ENCODE measurements around the gene C2CD2. TPM values are rescaled to one million over a fixed set of nuclear protein-coding genes. Genes with fewer than 3 reads are reported as not detected.

C2CD2 gene
- polyA plus RNA-seq, 1 of the 3 experiments (the other 2 are of a cell fraction) = 9.7 TPM

GRCh38 chr21:41979751-41980369 lies 26.0 kb upstream of the C2CD2 start:
- CTCF ChIA-PET = no interaction called here
- no peaks in the 10 kb centered on the region for H3F3A ChIP-seq (replicated peaks; ENCODE audit: insufficient read depth)
- no peaks in the 10 kb centered on the region; the same call in 1 of the 2 replicates for H3K9me3 ChIP-seq
- no peak for TF ChIP-seq TEAD4 (IDR thresholded peaks at IDR 0.05; ENCODE audit: borderline replicate concordance, insufficient read depth)
- no peak for TF ChIP-seq EP300 (IDR thresholded peaks at IDR 0.05; ENCODE audit: borderline replicate concordance in 1 of 2, low read depth in 1 of 2, low read length in 1 of 2)
- TF ChIP-seq FOSL2 (IDR thresholded peaks at IDR 0.05; ENCODE audit: borderline replicate concordance, low read depth) = no peak
- TF ChIP-seq, protein P1, sequence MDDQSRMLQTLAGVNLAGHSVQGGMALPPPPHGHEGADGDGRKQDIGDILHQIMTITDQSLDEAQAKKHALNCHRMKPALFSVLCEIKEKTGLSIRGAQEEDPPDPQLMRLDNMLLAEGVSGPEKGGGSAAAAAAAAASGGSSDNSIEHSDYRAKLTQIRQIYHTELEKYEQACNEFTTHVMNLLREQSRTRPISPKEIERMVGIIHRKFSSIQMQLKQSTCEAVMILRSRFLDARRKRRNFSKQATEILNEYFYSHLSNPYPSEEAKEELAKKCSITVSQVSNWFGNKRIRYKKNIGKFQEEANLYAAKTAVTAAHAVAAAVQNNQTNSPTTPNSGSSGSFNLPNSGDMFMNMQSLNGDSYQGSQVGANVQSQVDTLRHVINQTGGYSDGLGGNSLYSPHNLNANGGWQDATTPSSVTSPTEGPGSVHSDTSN (IDR thresholded peaks at IDR 0.05) = no peak
- no peak for TF ChIP-seq ELF1 (IDR thresholded peaks at IDR 0.05)
- no peak for TF ChIP-seq POLR2AphosphoS5 (IDR thresholded peaks at IDR 0.05; ENCODE audit: low read depth, low read length)
- TF ChIP-seq ZBTB33 (IDR thresholded peaks at IDR 0.05; ENCODE audit: borderline replicate concordance, low read depth) = no peak
- TF ChIP-seq TAF1 (IDR thresholded peaks at IDR 0.05; ENCODE audit: borderline replicate concordance, low read depth, low read length) = no peak
- TF ChIP-seq GATA2 (CRISPR knock-in tag; IDR thresholded peaks at IDR 0.05) = no peak
- TF ChIP-seq YY1 (IDR thresholded peaks at IDR 0.05; ENCODE audit: low read depth) = no peak
- no peak overlapping the region for H3K9ac ChIP-seq
- no peak overlapping the region for H3K4me3 ChIP-seq (ENCODE audit: low read depth in 2 of 2, low read length in 1 of 2)
- H4K20me1 ChIP-seq (ENCODE audit: insufficient read depth) = no peaks in the 10 kb centered on the region
- POLR2A ChIA-PET = no interaction called here
- H3K9me2 ChIP-seq = no peaks in the 10 kb centered on the region
- H3K27me3 ChIP-seq (ENCODE audit: insufficient read depth) = no peaks in the 10 kb centered on the region
- no peak for DNase-seq
- H3K36me3 ChIP-seq (replicated peaks in 1 of 2; ENCODE audit: control insufficient read depth in 1 of 2, insufficient read depth in 2 of 2, low read length in 1 of 2) = no peaks in the 10 kb centered on the region
- H3K79me2 ChIP-seq (ENCODE audit: insufficient read depth) = no peaks in the 10 kb centered on the region
- no peak overlapping the region for H2AFZ ChIP-seq (ENCODE audit: low read depth)
- H3K4me2 ChIP-seq = no peak overlapping the region
- 36% methylated on average over 6 of the region's 7 CpGs for WGBS (ENCODE audit: low lambda C conversion rate)
- H3K27ac ChIP-seq (ENCODE audit: low read depth in 2 of 2, low read length in 1 of 2) = no peak overlapping the region
- no peaks in the 10 kb centered on the region for H3K4me1 ChIP-seq (ENCODE audit: control insufficient read depth in 1 of 2, insufficient read depth in 2 of 2, low read depth in 1 of 2, low read length in 1 of 2)

DNA sequence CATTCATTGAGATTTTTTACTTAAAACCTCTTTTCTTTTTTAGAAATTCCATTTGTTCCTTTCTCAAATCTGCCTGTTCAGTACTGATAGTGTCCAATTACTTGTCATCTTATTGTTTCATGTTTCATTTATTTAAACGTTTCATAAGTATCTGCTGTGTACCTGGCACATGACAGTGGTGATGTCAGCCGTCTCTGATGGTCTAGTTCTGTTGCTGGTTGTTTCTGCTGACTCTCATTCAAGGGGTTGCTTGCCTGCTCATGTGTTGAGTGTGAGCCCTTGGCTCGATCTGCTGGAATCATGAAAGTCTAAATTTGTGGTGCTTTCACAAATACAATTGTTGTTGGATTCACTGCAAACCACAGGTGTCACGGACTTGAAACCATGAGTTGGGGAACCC lies 25.5 kb upstream of the C2CD2 start:
- no peak for DNase-seq
- no peak overlapping the region for H3K9ac ChIP-seq
- CTCF ChIA-PET = no interaction called here
- no peaks in the 10 kb centered on the region for H3K4me1 ChIP-seq (ENCODE audit: control insufficient read depth in 1 of 2, insufficient read depth in 2 of 2, low read depth in 1 of 2, low read length in 1 of 2)
- no peaks in the 10 kb centered on the region for H3K27me3 ChIP-seq (ENCODE audit: insufficient read depth)
- POLR2A ChIA-PET = no interaction called here
- no peaks in the 10 kb centered on the region for H3K79me2 ChIP-seq (ENCODE audit: insufficient read depth)
- H3F3A ChIP-seq (replicated peaks; ENCODE audit: insufficient read depth) = no peaks in the 10 kb centered on the region
- no peaks in the 10 kb centered on the region; the same call in 1 of the 2 replicates for H3K9me3 ChIP-seq
- no peaks in the 10 kb centered on the region for H3K36me3 ChIP-seq (replicated peaks in 1 of 2; ENCODE audit: control insufficient read depth in 1 of 2, insufficient read depth in 2 of 2, low read length in 1 of 2)
- H3K27ac ChIP-seq (ENCODE audit: low read depth in 2 of 2, low read length in 1 of 2) = no peak overlapping the region
- 33% methylated on average over 4 of the region's 4 CpGs for WGBS (ENCODE audit: low lambda C conversion rate)
- H3K4me2 ChIP-seq = no peak overlapping the region
- H2AFZ ChIP-seq (ENCODE audit: low read depth) = no peak overlapping the region
- no peak overlapping the region for H3K4me3 ChIP-seq (ENCODE audit: low read depth in 2 of 2, low read length in 1 of 2)
- H3K9me2 ChIP-seq = no peaks in the 10 kb centered on the region
- H4K20me1 ChIP-seq (ENCODE audit: insufficient read depth) = no peaks in the 10 kb centered on the region
- no peak for TF ChIP-seq REST (IDR thresholded peaks at IDR 0.05; ENCODE audit: low read depth, low read length)
- no peak for TF ChIP-seq EP300 (IDR thresholded peaks at IDR 0.05; ENCODE audit: borderline replicate concordance in 1 of 2, low read depth in 1 of 2, low read length in 1 of 2)
- no peak for TF ChIP-seq USF2 (IDR thresholded peaks at IDR 0.05; ENCODE audit: borderline replicate concordance, low read depth, low read length)
- no peak for TF ChIP-seq FOXM1 (IDR thresholded peaks at IDR 0.05; ENCODE audit: low read depth)
- no peak for TF ChIP-seq GABPA (IDR thresholded peaks at IDR 0.05; ENCODE audit: low read depth)
- TF ChIP-seq RFX5 (IDR thresholded peaks at IDR 0.05; ENCODE audit: low read length) = no peak
- TF ChIP-seq TAF1 (IDR thresholded peaks at IDR 0.05; ENCODE audit: borderline replicate concordance, low read depth, low read length) = no peak
- no peak for TF ChIP-seq FOSL2 (IDR thresholded peaks at IDR 0.05; ENCODE audit: borderline replicate concordance, low read depth)
- TF ChIP-seq FOXJ3 (CRISPR knock-in tag; IDR thresholded peaks at IDR 0.05) = no peak
- no peak for TF ChIP-seq NRF1 (IDR thresholded peaks at IDR 0.05; ENCODE audit: low read depth, low read length)
- TF ChIP-seq MAX (IDR thresholded peaks at IDR 0.05; ENCODE audit: low read depth) = no peak
- TF ChIP-seq, protein P2, sequence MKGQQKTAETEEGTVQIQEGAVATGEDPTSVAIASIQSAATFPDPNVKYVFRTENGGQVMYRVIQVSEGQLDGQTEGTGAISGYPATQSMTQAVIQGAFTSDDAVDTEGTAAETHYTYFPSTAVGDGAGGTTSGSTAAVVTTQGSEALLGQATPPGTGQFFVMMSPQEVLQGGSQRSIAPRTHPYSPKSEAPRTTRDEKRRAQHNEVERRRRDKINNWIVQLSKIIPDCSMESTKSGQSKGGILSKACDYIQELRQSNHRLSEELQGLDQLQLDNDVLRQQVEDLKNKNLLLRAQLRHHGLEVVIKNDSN (IDR thresholded peaks at IDR 0.05; ENCODE audit: borderline replicate concordance, low read depth) = no peak
